ENCODE results near the gene ULK1.
A peak's percentile ranks its signal among the peaks of the same experiment; 100 is the strongest.
"Not testable (repeated sequence)": the region's sequence is repeated elsewhere in the genome, so short reads cannot be mapped to it uniquely, and the experiment has no call there.

ULK1 gene

GRCh38 chr12:131862600-131862993 is 31.8 kb upstream of the ULK1 start:
- DNase-seq: no peak

- no peak for DNase-seq
Measured at GRCh38 chr12:131862994-131863710, 31.3 kb upstream of the ULK1 start.

DNA sequence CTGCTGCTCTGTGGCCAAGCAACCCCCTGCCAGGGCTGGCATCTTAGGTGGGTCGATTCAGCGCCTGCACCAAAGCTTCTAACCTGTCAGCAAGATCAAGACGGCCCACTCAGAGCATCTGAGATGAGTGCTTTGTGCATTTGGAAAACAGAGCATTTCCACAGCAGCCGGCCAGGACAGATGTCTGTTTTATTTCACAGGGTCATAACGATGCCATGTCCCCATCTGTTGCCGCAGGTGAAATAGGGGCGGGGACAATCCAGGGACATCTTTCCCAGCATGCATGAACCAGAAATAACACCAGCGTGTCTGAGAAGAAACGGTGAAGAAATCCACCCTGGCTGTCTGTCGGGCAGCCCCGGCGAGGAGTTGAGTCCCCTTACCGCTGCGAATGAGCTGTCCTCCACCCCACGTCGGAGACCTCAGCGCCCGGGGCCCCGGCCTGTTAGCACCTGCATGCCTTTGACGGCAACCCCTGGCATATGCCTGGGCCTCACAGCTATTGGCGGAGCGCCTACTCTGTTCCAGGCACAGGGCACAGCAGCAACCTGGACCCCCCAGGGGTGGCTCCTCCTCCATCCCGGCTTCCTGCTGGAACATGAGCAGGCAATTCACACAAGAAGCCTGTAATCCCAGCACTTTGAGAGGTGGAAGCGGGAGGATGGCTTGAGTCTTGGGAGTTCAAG is 30.6 kb upstream of the ULK1 start:
- DNase-seq: peak; percentile 83

DNA sequence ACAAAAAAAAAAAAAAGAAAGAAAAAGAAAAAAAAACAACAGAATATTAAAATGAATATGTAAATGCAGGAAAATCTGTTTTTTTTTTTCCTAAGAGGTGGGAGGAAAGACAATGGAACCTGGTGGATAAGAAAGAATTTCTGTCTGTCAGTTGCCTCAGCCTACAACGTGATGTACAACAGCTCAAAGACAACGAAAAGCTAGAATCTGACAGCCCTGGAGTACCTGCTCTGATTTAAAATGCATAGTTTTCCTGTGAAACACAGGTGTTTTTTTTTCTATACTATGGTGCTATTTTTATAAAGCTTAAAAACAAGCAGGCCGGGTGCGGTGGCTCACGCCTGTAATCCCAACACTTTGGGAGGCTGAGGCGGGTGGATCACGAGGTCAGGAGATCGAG is 30.0 kb upstream of the ULK1 start:
- DNase-seq: no peak

DNA sequence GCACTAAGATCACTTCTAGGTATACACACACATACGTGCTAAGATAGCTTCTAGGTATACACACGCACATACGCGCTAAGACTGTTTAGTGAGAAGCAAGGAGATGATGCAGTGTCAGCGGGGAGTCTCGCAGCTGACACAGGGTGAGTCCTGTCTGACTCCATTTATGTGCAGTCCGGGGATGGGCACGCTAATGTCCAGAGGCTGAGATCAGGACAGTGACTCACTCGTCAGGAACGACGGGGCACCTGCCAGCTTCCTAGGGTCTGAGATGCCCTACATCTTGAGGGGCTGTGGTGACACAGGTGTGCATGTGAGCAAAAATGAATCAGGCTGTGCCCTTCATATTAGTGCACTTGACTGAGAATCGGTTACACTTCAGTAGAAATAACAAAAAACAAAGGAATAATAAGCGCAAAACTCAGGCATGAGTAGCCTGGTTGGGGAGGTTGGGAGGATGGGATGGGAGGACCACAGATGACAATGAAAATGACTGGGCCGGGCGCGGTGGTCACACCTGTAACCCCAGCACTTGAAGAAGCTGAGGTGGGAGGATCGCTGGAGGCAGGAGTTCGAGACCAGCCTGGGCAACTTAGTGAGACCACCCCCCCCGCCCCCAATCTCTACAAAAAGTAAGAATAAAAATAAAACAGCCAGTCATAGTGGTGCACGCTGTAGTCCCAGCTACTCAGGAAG is 29.1 kb upstream of the ULK1 start:
- DNase-seq: no peak

DNA sequence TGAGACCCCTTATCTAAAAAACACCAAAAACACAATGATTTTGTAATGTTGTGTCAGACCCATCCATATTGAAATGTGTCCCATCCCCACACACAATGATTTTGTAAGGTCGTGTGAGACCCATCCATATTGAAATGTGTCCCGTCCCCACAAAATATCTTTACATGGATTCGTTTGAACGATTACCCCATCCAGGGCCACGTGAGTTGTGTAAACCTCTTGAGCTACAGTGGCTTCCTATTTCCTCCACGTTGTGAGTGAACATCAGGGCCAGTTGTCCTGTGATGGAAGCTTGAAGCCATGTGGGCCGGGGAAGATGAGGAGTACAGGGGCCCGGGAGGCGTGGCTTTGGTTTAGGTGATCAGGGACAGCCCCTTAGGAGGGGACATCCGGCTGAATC is 27.0 kb upstream of the ULK1 start:
- no peak for DNase-seq

GRCh38 chr12:131867891-131868675 is 26.3 kb upstream of the ULK1 start:
- DNase-seq: no peak

- no peak for DNase-seq
Measured at GRCh38 chr12:131869871-131870418, 24.5 kb upstream of the ULK1 start.

GRCh38 chr12:131871677-131872076 is 22.7 kb upstream of the ULK1 start:
- no peak for DNase-seq

- DNase-seq: no peak
Measured at GRCh38 chr12:131872154-131873051, 22.0 kb upstream of the ULK1 start.

DNA sequence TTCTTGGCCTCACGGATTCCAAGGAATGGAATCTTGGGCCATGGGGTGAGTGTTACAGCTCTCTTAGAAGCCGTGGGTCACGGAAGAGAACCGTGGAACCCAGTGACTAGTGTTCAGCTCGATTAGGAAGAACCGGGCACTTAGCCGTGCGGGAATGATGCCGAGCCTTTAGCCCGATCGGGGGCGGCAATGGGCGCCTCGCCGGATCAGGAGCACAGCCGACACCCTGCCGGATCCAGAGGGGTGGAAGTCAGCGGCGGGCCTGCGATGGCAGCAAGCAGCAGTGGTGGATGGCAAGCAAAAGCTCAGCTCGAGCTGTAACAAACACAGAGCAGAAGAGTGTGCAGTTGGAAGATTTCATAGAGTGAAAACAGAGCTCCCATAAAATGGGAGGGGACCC is 21.1 kb upstream of the ULK1 start:
- DNase-seq: no peak

- DNase-seq: not testable (repeated sequence)
Measured at GRCh38 chr12:131874972-131875371, 19.4 kb upstream of the ULK1 start.

- not testable (repeated sequence) for DNase-seq
Measured at GRCh38 chr12:131877216-131877615, 17.2 kb upstream of the ULK1 start.

GRCh38 chr12:131878436-131878835 is 16.0 kb upstream of the ULK1 start:
- DNase-seq: not testable (repeated sequence)

GRCh38 chr12:131882804-131883520 is 11.5 kb upstream of the ULK1 start:
- DNase-seq: no peak

- DNase-seq: no peak
Measured at GRCh38 chr12:131883521-131883900, 10.9 kb upstream of the ULK1 start.

DNA sequence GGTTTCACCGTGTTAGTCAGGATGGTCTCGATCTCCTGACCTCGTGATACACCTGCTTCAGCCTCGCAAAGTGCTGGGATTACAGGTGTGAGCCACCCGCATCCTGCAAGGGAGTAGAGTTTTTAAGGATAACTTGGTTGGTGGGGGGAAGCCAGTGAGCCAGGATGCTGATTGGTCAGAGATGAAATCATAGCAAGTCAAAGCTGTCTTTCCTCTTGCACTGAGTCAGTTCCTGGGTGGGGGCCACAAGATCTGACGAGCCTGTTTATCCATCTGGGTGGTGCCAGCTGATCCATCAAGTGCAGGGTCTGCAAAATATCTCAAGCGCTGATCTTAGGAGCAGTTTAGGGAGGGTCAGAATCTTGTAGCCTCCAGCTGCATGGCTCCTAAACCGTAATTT is 9.3 kb upstream of the ULK1 start:
- not testable (repeated sequence) for DNase-seq

DNA sequence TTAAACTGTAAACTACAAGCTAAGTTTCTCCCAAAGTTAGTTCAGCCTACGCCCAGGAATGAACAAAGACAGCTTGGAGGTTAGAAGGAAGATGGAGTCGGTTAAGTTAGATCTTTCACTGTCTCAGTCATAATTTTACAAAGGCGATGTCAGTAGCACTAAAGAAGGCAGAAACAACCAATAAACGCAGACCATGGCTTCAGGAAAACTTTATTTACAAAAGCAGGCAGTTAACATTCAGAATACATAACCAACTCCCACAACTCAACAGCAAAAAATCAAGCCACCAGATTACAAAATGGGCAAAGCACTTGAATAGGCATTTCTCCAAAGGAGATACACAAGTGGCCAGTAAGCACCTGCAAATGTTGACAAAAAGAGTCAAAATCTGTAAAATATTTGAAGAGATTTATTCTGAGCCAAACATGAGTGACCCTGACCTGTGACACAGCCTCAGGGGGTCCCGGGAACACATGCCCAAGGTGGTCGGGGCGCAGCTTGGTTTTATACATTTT is 8.8 kb upstream of the ULK1 start:
- DNase-seq: no peak

GRCh38 chr12:131891722-131892121 is 2.7 kb upstream of the ULK1 start:
- not testable (repeated sequence) for DNase-seq

DNA sequence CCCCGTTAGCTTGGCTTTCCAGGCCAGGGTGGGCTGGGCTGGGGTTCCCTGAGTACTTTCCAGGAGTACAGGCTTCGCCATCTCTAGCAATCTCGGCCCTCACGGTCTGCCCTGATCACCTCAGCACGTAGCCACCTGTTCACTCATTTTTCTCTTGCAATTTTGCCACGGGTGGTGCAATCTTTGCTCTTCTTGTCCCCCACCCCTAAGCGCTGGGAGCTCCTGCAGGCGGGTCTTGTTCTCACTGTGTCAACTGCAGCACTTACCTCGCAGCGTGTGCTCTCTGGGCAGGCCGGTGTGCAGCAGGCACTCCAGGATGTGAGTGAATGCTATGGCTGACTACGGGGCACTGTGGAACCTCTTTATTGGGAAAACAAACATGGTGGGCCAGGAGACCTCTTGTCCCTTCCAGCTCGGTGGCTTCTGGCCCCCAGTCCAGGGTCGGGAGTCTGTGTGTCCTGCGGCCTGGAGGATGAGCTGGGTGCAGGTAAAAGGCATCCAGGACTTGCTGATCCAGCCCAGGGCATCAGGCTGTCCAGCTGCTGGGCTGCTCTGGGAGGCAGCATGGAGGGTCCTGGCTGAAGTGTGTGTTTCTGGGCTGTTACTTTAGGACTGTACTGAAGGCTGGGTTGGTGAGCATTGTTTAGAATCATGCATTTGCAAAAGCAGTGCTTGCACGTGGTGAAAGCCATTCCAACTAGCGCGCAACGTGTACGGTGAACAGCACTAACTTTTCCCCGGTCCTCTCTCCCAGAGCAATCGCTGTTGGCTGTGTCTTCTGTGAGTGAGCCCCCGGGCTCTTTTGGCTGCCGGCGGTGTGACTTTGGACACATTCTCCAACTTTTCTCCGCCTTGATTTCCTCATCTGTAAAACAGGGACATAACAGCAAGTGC is 1.5 kb upstream of the ULK1 start:
- DNase-seq: no peak
